Activated naive CD8-positive, alpha-beta T cell treated with anti-CD3 and anti-CD28 coated beads, Interleukin-2, amount 50 U/mL, for 16 hours (primary cell): Measurements from ENCODE around the gene SULT1C3.

Experiments used
- DNase-seq: peaks from one replicate; pipeline ENCODE4 v3.0.0-alpha.2; 2020; ENCODE audit warnings: low read depth, low spot score

Gene SULT1C3

DNA sequence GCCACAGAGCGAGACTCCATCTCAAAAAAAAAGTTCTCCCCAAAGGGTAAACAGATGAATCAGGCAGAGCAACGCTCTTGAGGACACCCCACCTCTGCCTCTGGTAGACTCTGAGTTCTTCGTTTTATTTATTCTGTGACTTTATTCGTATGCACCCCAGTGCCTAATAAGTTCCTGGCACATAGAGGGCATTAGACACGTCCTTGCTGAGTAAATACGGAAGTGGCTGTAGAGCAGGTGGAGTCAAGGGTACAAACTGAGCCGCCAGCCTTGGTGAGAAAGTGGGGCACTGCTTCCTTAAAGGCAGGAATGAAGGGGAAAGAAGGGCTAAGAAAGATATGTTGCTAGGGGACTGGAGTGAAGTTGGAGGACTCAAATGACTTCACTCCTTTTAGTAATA, 61.8 kb downstream of the SULT1C3 start:
- DNase-seq, result no peak

GRCh38 chr2:108304975-108305374, 65.2 kb downstream of the SULT1C3 start:
- DNase-seq, result no peak

DNA sequence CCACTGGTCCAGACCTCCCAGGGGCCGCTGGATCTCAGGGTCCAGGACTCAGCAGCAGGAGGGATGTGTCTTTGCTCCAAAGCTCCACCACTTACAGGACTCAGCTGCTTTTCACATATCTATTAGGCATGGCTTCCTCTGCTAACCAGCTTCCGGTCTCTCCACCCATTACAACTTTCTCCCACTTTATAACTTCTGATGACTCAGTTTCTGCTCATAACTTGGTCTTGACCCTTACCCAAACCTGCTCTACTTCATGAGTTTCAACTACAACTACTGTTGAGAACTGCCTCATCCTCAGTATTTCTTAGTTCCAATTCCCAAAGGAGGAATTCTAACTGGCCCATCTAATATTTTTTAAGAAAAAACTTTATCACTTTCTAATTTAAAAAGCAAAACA, 66.1 kb downstream of the SULT1C3 start:
- DNase-seq, result no peak

DNA sequence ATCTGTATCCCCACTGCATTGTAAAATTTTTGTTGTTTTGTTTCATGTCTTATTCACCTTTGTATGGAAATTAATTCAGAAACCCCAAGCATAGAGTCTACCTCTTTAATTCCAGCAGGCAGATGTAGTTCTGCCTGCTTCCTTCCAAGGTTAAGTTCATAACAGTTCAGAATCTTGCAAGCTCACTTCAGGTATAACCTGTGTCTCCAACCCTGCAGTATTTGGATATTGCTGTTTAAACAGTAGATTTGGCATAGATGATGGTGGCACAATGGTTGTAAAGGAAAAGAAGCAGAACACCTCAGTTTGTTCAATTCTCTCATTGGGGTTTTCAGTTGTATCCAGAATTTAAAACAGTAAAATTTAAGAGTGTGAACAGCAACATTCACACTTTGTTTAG, 70.1 kb downstream of the SULT1C3 start:
- no peak for DNase-seq
